SK-N-SH (cell line): ENCODE data around the gene PRELID3B. TPM values are rescaled to one million over a fixed set of nuclear protein-coding genes. Genes with fewer than 3 reads are reported as not detected.
A peak's percentile ranks its signal among the peaks of the same experiment; 100 is the strongest.

Experiments used
- CTCF ChIA-PET: fragments of 300-600, 350-600 bp; formaldehyde crosslinking; extraction: SDS; loops from one replicate; lab custom pipeline; 2021; lab: Yijun Ruan, JAX
- POLR2A ChIA-PET: fragments of 350-600 bp; sonication (Branson Sonifier 250); formaldehyde crosslinking; extraction: SDS; loops from one replicate; lab custom pipeline; 2020; ENCODE audit warnings: antibody characterized with exemption, inconsistent platforms; lab: Yijun Ruan, JAX
- DNase-seq: peaks from one replicate; pipeline ENCODE4 v3.0.0; 2012
- H2AFZ ChIP-seq: fragments of 200-600 bp; sonication (generic); 2 replicates; pipeline ENCODE4 v1.8.1; 2016; ENCODE audit warnings: antibody characterized with exemption, mild to moderate bottlenecking, low read depth
- H3F3A ChIP-seq: fragments of 200-600 bp; sonication (generic); replicated peaks from 2 replicates; pipeline ENCODE3; 2016; ENCODE audit warnings: antibody characterized with exemption, mild to moderate bottlenecking; ENCODE audit not compliant: insufficient read depth
- H3K27ac ChIP-seq, 2 experiments: fragments of 200-500 bp in 1 of 2; fragments of 200-600 bp in 1 of 2; sonication (Bioruptor generic) in 1 of 2; sonication (generic), shearing (Covaris generic) in 1 of 2; 2 replicates each; pipeline versions ENCODE4 v1.5.1 to v1.6.1; 2014 to 2016; ENCODE audit warnings: low read depth in 2 of 2, inconsistent platforms in 1 of 2, low read length in 1 of 2, mild to moderate bottlenecking in 1 of 2, mixed read lengths in 1 of 2
- H3K27me3 ChIP-seq: fragments of 200-600 bp; sonication (generic), shearing (Covaris generic); 2 replicates; pipeline ENCODE4 v1.6.1; 2016; ENCODE audit warnings: mixed run types; ENCODE audit not compliant: insufficient read depth
- H3K36me3 ChIP-seq, 2 experiments: fragments of 200-500 bp in 1 of 2; fragments of 200-600 bp in 1 of 2; sonication (Bioruptor generic) in 1 of 2; sonication (generic) in 1 of 2; replicated peaks in 1 of 2; 2 replicates each; pipeline versions ENCODE3 to v1.5.1; 2014 to 2016; ENCODE audit warnings: low read length in 1 of 2, mild to moderate bottlenecking in 1 of 2; ENCODE audit not compliant: insufficient read depth in 2 of 2, control insufficient read depth in 1 of 2
- H3K4me1 ChIP-seq, 2 experiments: fragments of 200-500 bp in 1 of 2; fragments of 200-600 bp in 1 of 2; sonication (Bioruptor generic) in 1 of 2; sonication (generic), shearing (Covaris generic) in 1 of 2; 2 replicates each; pipeline versions ENCODE4 v1.5.1 to v1.6.1; 2014 to 2016; ENCODE audit warnings: low read depth in 1 of 2, low read length in 1 of 2, mixed run types in 1 of 2; ENCODE audit not compliant: insufficient read depth in 2 of 2, control insufficient read depth in 1 of 2
- H3K4me2 ChIP-seq: fragments of 200-600 bp; sonication (generic), shearing (Covaris generic); 2 replicates; pipeline ENCODE4 v1.6.1; 2017; ENCODE audit warnings: mixed run types
- H3K4me3 ChIP-seq, 2 experiments: fragments of 200-500 bp in 1 of 2; fragments of 200-600 bp in 1 of 2; sonication (Bioruptor generic) in 1 of 2; sonication (generic), shearing (Covaris generic) in 1 of 2; 2 replicates each; pipeline versions ENCODE4 v1.5.1 to v1.8.1; 2014 to 2016; ENCODE audit warnings: low read depth in 2 of 2, inconsistent platforms in 1 of 2, low read length in 1 of 2, mild to moderate bottlenecking in 1 of 2, mixed read lengths in 1 of 2, moderate library complexity in 1 of 2
- H3K79me2 ChIP-seq: fragments of 200-600 bp; sonication (generic); 2 replicates; pipeline ENCODE4 v1.8.1; 2017; ENCODE audit warnings: mild to moderate bottlenecking; ENCODE audit not compliant: insufficient read depth
- H3K9ac ChIP-seq: fragments of 200-600 bp; sonication (generic); 2 replicates; pipeline ENCODE4 v1.6.1; 2017; ENCODE audit warnings: mixed run types
- H3K9me2 ChIP-seq: fragments of 200-600 bp; sonication (generic); 2 replicates; pipeline ENCODE4 v1.6.1; 2017; ENCODE audit warnings: mixed run types
- H3K9me3 ChIP-seq: fragments of 200-600 bp; sonication (generic); 2 replicates; pipeline ENCODE4 v1.6.1; 2017; ENCODE audit warnings: mixed run types, mild to moderate bottlenecking, moderate library complexity
- H4K20me1 ChIP-seq: fragments of 200-600 bp; sonication (generic); 2 replicates; pipeline ENCODE4 v1.6.1; 2017; ENCODE audit warnings: mild to moderate bottlenecking, mixed run types; ENCODE audit not compliant: insufficient read depth
- CTCF ChIP-seq: fragments of 200-600 bp; sonication (generic); IDR thresholded peaks from 2 replicates; pipeline ENCODE4 v1.6.1; 2017; ENCODE audit warnings: antibody characterized with exemption, mild to moderate bottlenecking, moderate library complexity
- EP300 ChIP-seq, 2 experiments: IDR thresholded peaks; 2 replicates each; pipeline versions ENCODE4 v1.4.0 to v1.6.1; 2012; ENCODE audit warnings: borderline replicate concordance in 1 of 2, low read depth in 1 of 2, low read length in 1 of 2
- EZH2phosphoT487 ChIP-seq: fragments of 200-600 bp; sonication (generic); IDR thresholded peaks from 2 replicates; pipeline ENCODE4 v1.6.1; 2017; ENCODE audit warnings: low read depth, mixed run types, mild to moderate bottlenecking, antibody characterized with exemption, moderate library complexity, borderline replicate concordance
- FOSL2 ChIP-seq: IDR thresholded peaks from 2 replicates; pipeline ENCODE4 v1.4.0; 2012; ENCODE audit warnings: low read depth, mild to moderate bottlenecking, moderate library complexity, borderline replicate concordance
- GABPA ChIP-seq: IDR thresholded peaks from 2 replicates; pipeline ENCODE4 v1.4.0; 2012; ENCODE audit warnings: low read depth, mild to moderate bottlenecking
- GATA2 ChIP-seq: sonication (generic); formaldehyde crosslinking; IDR thresholded peaks from 2 replicates; pipeline ENCODE4 v1.5.0; 2020; ENCODE audit warnings: mild to moderate bottlenecking, missing genetic modification reagents
- NRF1 ChIP-seq: IDR thresholded peaks from 2 replicates; pipeline ENCODE4 v1.6.1; 2012; ENCODE audit warnings: low read depth, mild to moderate bottlenecking, low read length
- POLR2AphosphoS5 ChIP-seq: IDR thresholded peaks from 2 replicates; pipeline ENCODE4 v1.6.1; 2012; ENCODE audit warnings: low read depth, low read length
- REST ChIP-seq: IDR thresholded peaks from 2 replicates; pipeline ENCODE4 v1.6.1; 2012; ENCODE audit warnings: mild to moderate bottlenecking, low read depth, low read length, moderate library complexity
- SIN3A ChIP-seq: IDR thresholded peaks from 2 replicates; pipeline ENCODE4 v1.6.1; 2012; ENCODE audit warnings: low read depth, mild to moderate bottlenecking, low read length, moderate library complexity, borderline replicate concordance
- SMC3 ChIP-seq: IDR thresholded peaks from 2 replicates; pipeline ENCODE4 v1.6.1; 2012; ENCODE audit warnings: low read depth, low read length, improper control_type of control experiment
- TAF1 ChIP-seq: IDR thresholded peaks from 2 replicates; pipeline ENCODE4 v1.6.1; 2012; ENCODE audit warnings: low read depth, mild to moderate bottlenecking, low read length, moderate library complexity, borderline replicate concordance
- TEAD4 ChIP-seq: IDR thresholded peaks from 2 replicates; pipeline ENCODE4 v1.4.0; 2012; ENCODE audit warnings: mild to moderate bottlenecking, borderline replicate concordance; ENCODE audit not compliant: insufficient read depth
- YY1 ChIP-seq: IDR thresholded peaks from 2 replicates; pipeline ENCODE4 v1.4.0; 2012; ENCODE audit warnings: low read depth, mild to moderate bottlenecking
- WGBS: methylation state at CpG from one replicate; pipeline ENCODE4 v1.1.6; 2017; ENCODE audit warnings: low lambda C conversion rate; 5-methylcytosine and 5-hydroxymethylcytosine counted together
- polyA plus RNA-seq, 3 experiments: library from polyadenylated mRNA; depleted of rRNA; stranded (reverse); fragments of >200 nt; gene quantifications; 2 replicates each; pipeline ENCODE4 v1.2.3, GENCODE V29; 2012

The PRELID3B gene
- polyA plus RNA-seq, 1 of the 3 experiments (the other 2 are of a cell fraction) = 20.9 TPM

- H3K4me2 ChIP-seq = no peak overlapping the region
- H3F3A ChIP-seq = peaks cover 26% of the 10 kb centered on the region
- ChIA-PET CTCF (interaction anchor here (0.7 to 0.9 kb wide), 2 partner anchors 9 to 167 kb away, joined by 3 read pairs; no protein-coding TSS in a partner anchor), POLR2A (no interaction called here)
- H2AFZ ChIP-seq = no peak overlapping the region
- peak overlapping the region in 1 of 2 experiments; percentile 51; a peak in 2 of 4 replicates for H3K27ac ChIP-seq
- H3K9ac ChIP-seq = no peak overlapping the region
- no peak for TF ChIP-seq YY1
- no peak for TF ChIP-seq EZH2phosphoT487
- no peak for TF ChIP-seq GATA2
- TF ChIP-seq CTCF = no peak
- TF ChIP-seq SIN3A = no peak
- H3K9me3 ChIP-seq = no peaks in the 10 kb centered on the region
- peaks cover 39 to 69% of the 10 kb centered on the region in 2 experiments for H3K36me3 ChIP-seq
- WGBS = 87% methylated on average over 12 of the region's 12 CpGs
- DNase-seq = no peak
- peaks cover 7 to 31% of the 10 kb centered on the region in 2 experiments; a peak in 3 of 4 replicates for H3K4me1 ChIP-seq
- peaks cover 63% of the 10 kb centered on the region for H3K79me2 ChIP-seq
- peaks cover 4% of the 10 kb centered on the region; the same call in 1 of the 2 replicates for H4K20me1 ChIP-seq
- no peaks in the 10 kb centered on the region for H3K9me2 ChIP-seq
- no peaks in the 10 kb centered on the region for H3K27me3 ChIP-seq
- H3K4me3 ChIP-seq = no peak overlapping the region
These were observed 5.2 kb downstream of the PRELID3B start for GRCh38 chr20:59037386-59037785.

GRCh38 chr20:59035381-59035780 is 7.2 kb downstream of the PRELID3B start:
- Histone ChIP-seq H3K4me2 (no peak overlapping the region), H3K36me3 (peaks cover 44 to 68% of the 10 kb centered on the region in 2 experiments), H3K9me2 (no peaks in the 10 kb centered on the region), H3F3A (peaks cover 26% of the 10 kb centered on the region), H3K27ac (no peak overlapping the region), H3K4me1 (peaks cover 14 to 28% of the 10 kb centered on the region in 2 experiments; a peak in 3 of 4 replicates), H3K4me3 (no peak overlapping the region), H3K9me3 (no peaks in the 10 kb centered on the region)
- no peak for DNase-seq
- 95% methylated on average over 3 of the region's 3 CpGs for WGBS
- POLR2A ChIA-PET = no interaction called here
- TF ChIP-seq NRF1 (no peak), EP300 (IDR thresholded peaks at IDR 0.05; ENCODE audit: borderline replicate concordance in 1 of 2, low read depth in 1 of 2, low read length in 1 of 2) (no peak), GABPA (no peak), FOSL2 (no peak), TAF1 (no peak), SMC3 (no peak), REST (no peak), POLR2AphosphoS5 (no peak), TEAD4 (no peak)
- TF ChIP-seq, all 33 proteins: peak for 0
- Histone ChIP-seq H2AFZ (no peak overlapping the region), H3K9ac (no peak overlapping the region), H4K20me1 (peaks cover 4% of the 10 kb centered on the region; the same call in 1 of the 2 replicates), H3K79me2 (peaks cover 60% of the 10 kb centered on the region), H3K27me3 (no peaks in the 10 kb centered on the region)
- CTCF ChIA-PET = no interaction called here
